HCT116 (cell line): ENCODE measurements around the gene PDIA2. TPM values are rescaled to one million over a fixed set of nuclear protein-coding genes. Genes with fewer than 3 reads are reported as not detected.

ENCODE experiments used
- ATAC-seq: fragments of 200-7000 bp; cut with Tn5 transposase; 2 replicates; pipeline ENCODE4 v1.9.1; 2020; ENCODE audit warnings: mild to moderate bottlenecking, moderate library complexity
- BruUV-seq: library from RNA; stranded (reverse); fragments of 400-500 nt; replicated peaks from 2 replicates; lab custom pipeline; 2021; lab: Mats Ljungman, UMichigan
- CTCF ChIA-PET: fragments of 300-600 bp; sonication (Branson Sonifier 250); formaldehyde crosslinking; loops from one replicate; lab custom pipeline; 2021; ENCODE audit warnings: antibody characterized with exemption; lab: Charles Lee
- POLR2A ChIA-PET: fragments of 300-600, 350-600 bp; sonication (Branson Sonifier 250); formaldehyde crosslinking; loops from one replicate; lab custom pipeline; 2021; ENCODE audit warnings: antibody characterized with exemption; lab: Charles Lee
- RAD21 ChIA-PET, 2 experiments: fragments of 300-600 bp; sonication (Branson Sonifier 250); formaldehyde crosslinking; loops; one replicate each; lab custom pipeline; 2023; ENCODE audit warnings: low total read pairs in 2 of 2; ENCODE audit not compliant: uncharacterized antibody in 2 of 2, unreplicated experiment in 2 of 2, low non-redundant PET in 1 of 2; lab: Charles Lee
- DNase-seq: peaks from one replicate; pipeline ENCODE4 v3.0.0-alpha.2; 2010; ENCODE audit warnings: low read depth, low spot score
- H2AFZ ChIP-seq: fragments of 200-600 bp; shearing (Covaris generic), sonication (generic); 2 replicates; pipeline ENCODE4 v1.6.1; 2017; ENCODE audit warnings: low read depth, mixed run types, mixed read lengths, antibody characterized with exemption, low read length; ENCODE audit not compliant: poor library complexity, severe bottlenecking
- H3K27ac ChIP-seq: 2 replicates; pipeline ENCODE4 v1.5.1; 2012; ENCODE audit warnings: low read depth, low read length
- H3K27me3 ChIP-seq: fragments of 200-600 bp; sonication (generic); 2 replicates; pipeline ENCODE4 v1.6.1; 2016; ENCODE audit warnings: mixed run types, low read length, mixed read lengths; ENCODE audit not compliant: insufficient read depth
- H3K36me3 ChIP-seq, 2 experiments: fragments of 200-500 bp in 1 of 2; fragments of 200-600 bp in 1 of 2; sonication (Bioruptor generic) in 1 of 2; sonication (generic) in 1 of 2; 2 replicates each; pipeline versions ENCODE4 v1.5.1 to v1.6.1; 2014 to 2016; ENCODE audit warnings: low read length in 2 of 2, inconsistent platforms in 1 of 2, mixed read lengths in 1 of 2, mixed run types in 1 of 2; ENCODE audit not compliant: insufficient read depth in 2 of 2, control insufficient read depth in 1 of 2
- H3K4me1 ChIP-seq, 2 experiments: fragments of 200-600 bp in 1 of 2; sonication (generic) in 1 of 2; 2 replicates each; pipeline versions ENCODE4 v1.5.1 to v1.6.1; 2012 to 2017; ENCODE audit warnings: low read length in 2 of 2, inconsistent platforms in 1 of 2, mild to moderate bottlenecking in 1 of 2, mixed read lengths in 1 of 2, mixed run types in 1 of 2, moderate library complexity in 1 of 2; ENCODE audit not compliant: insufficient read depth in 2 of 2, control insufficient read depth in 1 of 2
- H3K4me2 ChIP-seq: fragments of 200-600 bp; sonication (generic); 2 replicates; pipeline ENCODE4 v1.6.1; 2017; ENCODE audit warnings: mixed run types, low read length, mixed read lengths
- H3K4me3 ChIP-seq, 2 experiments: fragments of 200-600 bp in 1 of 2; sonication (generic) in 1 of 2; replicated peaks in 1 of 2; 2 replicates each; pipeline ENCODE4 v1.5.1; 2011 to 2016; ENCODE audit warnings: low read length in 2 of 2, control low read depth in 1 of 2, low read depth in 1 of 2, mild to moderate bottlenecking in 1 of 2, mixed read lengths in 1 of 2, mixed run types in 1 of 2
- H3K79me2 ChIP-seq: fragments of 200-600 bp; sonication (generic); 2 replicates; pipeline ENCODE4 v1.6.1; 2017; ENCODE audit warnings: mild to moderate bottlenecking, mixed run types, low read length, moderate library complexity, mixed read lengths; ENCODE audit not compliant: insufficient read depth
- H3K9ac ChIP-seq: fragments of 200-600 bp; sonication (generic); 2 replicates; pipeline ENCODE4 v1.6.1; 2016; ENCODE audit warnings: low read length, mixed read lengths
- H3K9me2 ChIP-seq: fragments of 200-600 bp; sonication (generic), shearing (Covaris generic); 2 replicates; pipeline ENCODE4 v1.6.1; 2017; ENCODE audit warnings: mixed run types, mild to moderate bottlenecking, moderate library complexity; ENCODE audit not compliant: insufficient read depth
- H3K9me3 ChIP-seq, 2 experiments: fragments of 200-500 bp in 1 of 2; fragments of 200-600 bp in 1 of 2; sonication (Bioruptor generic) in 1 of 2; sonication (generic) in 1 of 2; 2 replicates each; pipeline ENCODE4 v1.6.1; 2014 to 2017; ENCODE audit warnings: low read length in 2 of 2, mixed read lengths in 2 of 2, inconsistent platforms in 1 of 2, low read depth in 1 of 2, mild to moderate bottlenecking in 1 of 2, mixed run types in 1 of 2, moderate library complexity in 1 of 2; ENCODE audit not compliant: control insufficient read depth in 1 of 2, insufficient read depth in 1 of 2
- H4K20me1 ChIP-seq: fragments of 200-600 bp; sonication (generic), shearing (Covaris generic); 2 replicates; pipeline ENCODE4 v1.6.1; 2017; ENCODE audit warnings: mixed run types, mild to moderate bottlenecking, moderate library complexity; ENCODE audit not compliant: insufficient read depth
- CBX3 ChIP-seq: IDR thresholded peaks from 2 replicates; pipeline ENCODE4 v1.6.1; 2012; ENCODE audit warnings: low read depth
- CEBPB ChIP-seq: IDR thresholded peaks from 2 replicates; pipeline ENCODE4 v1.6.1; 2012; ENCODE audit warnings: low read depth
- JUND ChIP-seq: IDR thresholded peaks from 2 replicates; pipeline ENCODE4 v1.6.1; 2012
- POLR2A ChIP-seq: IDR thresholded peaks from 2 replicates; pipeline ENCODE4 v1.7.0; 2011; ENCODE audit warnings: borderline replicate concordance; ENCODE audit not compliant: insufficient read depth, insufficient read length; ENCODE audit errors: extremely low read depth
- RAD21 ChIP-seq: IDR thresholded peaks from 2 replicates; pipeline ENCODE4 v1.6.1; 2012; ENCODE audit warnings: low read depth, mild to moderate bottlenecking
- REST ChIP-seq: IDR thresholded peaks from 2 replicates; pipeline ENCODE4 v1.6.1; 2012; ENCODE audit warnings: low read depth
- SIN3A ChIP-seq: IDR thresholded peaks from 2 replicates; pipeline ENCODE4 v1.6.1; 2012; ENCODE audit warnings: low read depth
- SP1 ChIP-seq: IDR thresholded peaks from 2 replicates; pipeline ENCODE4 v1.6.1; 2012; ENCODE audit warnings: low read depth
- SRF ChIP-seq: IDR thresholded peaks from 2 replicates; pipeline ENCODE4 v1.6.1; 2012; ENCODE audit warnings: low read depth
- TCF7L2 ChIP-seq: IDR thresholded peaks from 2 replicates; pipeline ENCODE4 v1.7.0; 2011; ENCODE audit warnings: borderline replicate concordance, inconsistent platforms; ENCODE audit not compliant: insufficient read depth, insufficient read length; ENCODE audit errors: extremely low read depth
- YY1 ChIP-seq: IDR thresholded peaks from 2 replicates; pipeline ENCODE4 v1.6.1; 2011; ENCODE audit warnings: low read length, low read depth, moderate library complexity, mild to moderate bottlenecking; ENCODE audit not compliant: insufficient replicate concordance; ENCODE audit errors: extremely low read depth
- intact Hi-C: fragments of 100-400 bp; cut with micrococcal nuclease; formaldehyde crosslinking; loops from 2 replicates; pipeline ENCODE4 v1.10.0; 2022
- total RNA-seq: library from RNA; stranded (reverse); gene quantifications from one replicate; pipeline ENCODE4 v1.2.1, GENCODE V29; 2021; ENCODE audit not compliant: unreplicated experiment
- TF ChIP-seq, protein P1 (sequence below): IDR thresholded peaks from 2 replicates; pipeline ENCODE4 v1.6.1; 2011; ENCODE audit warnings: mild to moderate bottlenecking, low read length, moderate library complexity; ENCODE audit not compliant: insufficient replicate concordance; ENCODE audit errors: extremely low read depth
- TF ChIP-seq, protein P2 (sequence below): IDR thresholded peaks from 2 replicates; pipeline ENCODE4 v1.6.1; 2012

Gene PDIA2
- total RNA-seq, 1 experiment from 2014 or later, result 0.93 TPM

DNA sequence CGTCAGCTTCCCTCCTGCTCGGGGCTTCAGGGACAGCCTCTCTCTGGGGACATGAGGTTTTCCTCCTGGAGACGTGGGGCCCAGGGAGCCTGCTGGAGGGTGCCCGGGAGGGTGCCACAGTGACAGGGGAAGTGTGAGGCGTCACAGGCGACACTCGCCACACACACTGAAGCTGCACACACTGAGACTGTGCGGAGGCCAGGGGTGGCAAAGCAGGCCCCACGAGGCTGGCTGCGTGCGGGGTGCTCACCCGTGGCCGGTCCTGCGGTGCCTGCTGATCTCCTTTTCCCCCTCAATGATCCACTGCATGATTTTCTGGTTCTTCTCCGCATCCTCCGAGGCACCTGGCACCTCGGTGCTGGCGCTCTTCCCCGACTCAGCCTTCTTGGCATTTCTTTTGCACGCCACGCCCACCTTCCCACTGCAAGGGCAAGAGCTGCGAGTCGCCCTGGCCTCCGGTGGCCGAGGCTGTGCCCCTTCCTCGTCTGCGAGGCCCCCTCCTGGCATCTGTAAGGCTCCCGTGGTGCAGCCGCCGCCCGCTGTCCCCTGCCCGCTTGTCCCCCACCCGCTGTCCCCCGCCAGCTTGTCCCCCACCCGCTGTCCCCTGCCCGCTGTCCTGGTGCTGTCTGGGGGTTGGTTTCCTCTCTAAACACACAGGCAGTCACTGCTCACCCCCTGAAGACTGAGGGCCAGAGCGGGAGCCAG lies 14.0 kb downstream of the PDIA2 start (continued):
- no peak for TF ChIP-seq REST
- TF ChIP-seq, all 23 proteins: peak for 0

- H3K27me3 ChIP-seq, result no peaks in the 10 kb centered on the region
- POLR2A ChIA-PET, result no interaction called here
- H2AFZ ChIP-seq, result no peak overlapping the region
- CTCF ChIA-PET, result no interaction called here
- no peak overlapping the region for H3K4me2 ChIP-seq
- no peak overlapping the region for H3K9ac ChIP-seq
- H3K79me2 ChIP-seq, result no peaks in the 10 kb centered on the region
- no peaks in the 10 kb centered on the region for H3K9me3 ChIP-seq
- BruUV-seq, result no TSS peak
- intact Hi-C loops, result no loop called here
- H4K20me1 ChIP-seq, result no peaks in the 10 kb centered on the region
- ATAC-seq, result no peak
- H3K4me1 ChIP-seq, result no peaks in the 10 kb centered on the region
- no peak overlapping the region for H3K4me3 ChIP-seq
- H3K27ac ChIP-seq, result no peak overlapping the region
- TF ChIP-seq SRF (no peak), SP1 (no peak), SIN3A (no peak), CEBPB (no peak), JUND (no peak), YY1 (no peak), TCF7L2 (no peak), CBX3 (no peak), RAD21 (no peak), REST (no peak), POLR2A (no peak)
- TF ChIP-seq, protein P1, sequence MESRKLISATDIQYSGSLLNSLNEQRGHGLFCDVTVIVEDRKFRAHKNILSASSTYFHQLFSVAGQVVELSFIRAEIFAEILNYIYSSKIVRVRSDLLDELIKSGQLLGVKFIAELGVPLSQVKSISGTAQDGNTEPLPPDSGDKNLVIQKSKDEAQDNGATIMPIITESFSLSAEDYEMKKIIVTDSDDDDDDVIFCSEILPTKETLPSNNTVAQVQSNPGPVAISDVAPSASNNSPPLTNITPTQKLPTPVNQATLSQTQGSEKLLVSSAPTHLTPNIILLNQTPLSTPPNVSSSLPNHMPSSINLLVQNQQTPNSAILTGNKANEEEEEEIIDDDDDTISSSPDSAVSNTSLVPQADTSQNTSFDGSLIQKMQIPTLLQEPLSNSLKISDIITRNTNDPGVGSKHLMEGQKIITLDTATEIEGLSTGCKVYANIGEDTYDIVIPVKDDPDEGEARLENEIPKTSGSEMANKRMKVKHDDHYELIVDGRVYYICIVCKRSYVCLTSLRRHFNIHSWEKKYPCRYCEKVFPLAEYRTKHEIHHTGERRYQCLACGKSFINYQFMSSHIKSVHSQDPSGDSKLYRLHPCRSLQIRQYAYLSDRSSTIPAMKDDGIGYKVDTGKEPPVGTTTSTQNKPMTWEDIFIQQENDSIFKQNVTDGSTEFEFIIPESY, result no peak
- TF ChIP-seq, protein P2, sequence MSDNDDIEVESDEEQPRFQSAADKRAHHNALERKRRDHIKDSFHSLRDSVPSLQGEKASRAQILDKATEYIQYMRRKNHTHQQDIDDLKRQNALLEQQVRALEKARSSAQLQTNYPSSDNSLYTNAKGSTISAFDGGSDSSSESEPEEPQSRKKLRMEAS, result no peak
- RAD21 ChIA-PET, result no interaction called here
- no peaks in the 10 kb centered on the region for H3K9me2 ChIP-seq
- H3K36me3 ChIP-seq, result no peaks in the 10 kb centered on the region
- DNase-seq, result no peak
These were observed 14.9 kb downstream of the PDIA2 start for GRCh38 chr16:297832-298231.
